Bronchial epithelial cell (primary cell): Measurements from ENCODE around the gene IPCEF1. TPM values are rescaled to one million over a fixed set of nuclear protein-coding genes. Genes with fewer than 3 reads are reported as not detected.

Experiments used
- DNase-seq: peaks from one replicate; pipeline ENCODE4 v3.0.0-alpha.2; 2010; ENCODE audit warnings: low read depth
- FAIRE-seq: peaks from 2 replicates; lab custom pipeline; 2011; peaks lifted over from hg19 to GRCh38; lab: Jason Lieb, UNC
- H3K27me3 ChIP-seq: 2 replicates; pipeline ENCODE4 v1.5.1; 2011; ENCODE audit warnings: low read length; ENCODE audit not compliant: control insufficient read depth, insufficient read depth
- H3K36me3 ChIP-seq: 2 replicates; pipeline ENCODE4 v1.5.1; 2011; ENCODE audit warnings: low read length; ENCODE audit not compliant: control insufficient read depth, insufficient read depth
- H3K4me3 ChIP-seq: 2 replicates; pipeline ENCODE4 v1.5.1; 2011; ENCODE audit warnings: mild to moderate bottlenecking, low read depth, low read length, control low read depth
- CTCF ChIP-seq: IDR thresholded peaks from 2 replicates; pipeline ENCODE4 v1.5.1; 2011; ENCODE audit warnings: mild to moderate bottlenecking, moderate library complexity, low read length, control low read depth, inconsistent platforms; ENCODE audit not compliant: insufficient read depth, severe bottlenecking
- total RNA-seq: library from RNA; depleted of rRNA; stranded (reverse); fragments of >200 nt; gene quantifications from 2 replicates; pipeline ENCODE4 v1.2.1, GENCODE V29; 2014

The IPCEF1 gene
- total RNA-seq, 1 donor from 2014 or later, result under 0.01 TPM

- no peaks in the 10 kb centered on the region for H3K27me3 ChIP-seq
- no peak overlapping the region for H3K4me3 ChIP-seq
- no peaks in the 10 kb centered on the region for H3K36me3 ChIP-seq
- no peak for TF ChIP-seq CTCF
- DNase-seq, result no peak
- no peak for FAIRE-seq
Observed at GRCh38 chr6:154285826-154286225, 70.8 kb downstream of the IPCEF1 start.

GRCh38 chr6:154284313-154284853 lies 72.2 kb downstream of the IPCEF1 start:
- no peaks in the 10 kb centered on the region for H3K27me3 ChIP-seq
- TF ChIP-seq CTCF, result no peak
- DNase-seq, result no peak
- no peak overlapping the region for H3K4me3 ChIP-seq
- H3K36me3 ChIP-seq, result no peaks in the 10 kb centered on the region
- no peak for FAIRE-seq

- Histone ChIP-seq H3K36me3 (no peaks in the 10 kb centered on the region), H3K4me3 (no peak overlapping the region), H3K27me3 (no peaks in the 10 kb centered on the region)
- TF ChIP-seq CTCF, result no peak
- DNase-seq (no peak), FAIRE-seq (no peak)
Observed at GRCh38 chr6:154280521-154280920, 76.1 kb downstream of the IPCEF1 start.

- Histone ChIP-seq H3K27me3 (no peaks in the 10 kb centered on the region), H3K4me3 (no peak overlapping the region), H3K36me3 (no peaks in the 10 kb centered on the region)
- no peak for TF ChIP-seq CTCF
- no peak for DNase-seq
- no peak for FAIRE-seq
Observed at GRCh38 chr6:154277629-154278017, 79.0 kb downstream of the IPCEF1 start.

GRCh38 chr6:154276810-154277628 lies 79.6 kb downstream of the IPCEF1 start:
- TF ChIP-seq CTCF, result peak; percentile 49
- Histone ChIP-seq H3K36me3 (no peaks in the 10 kb centered on the region), H3K4me3 (no peak overlapping the region), H3K27me3 (no peaks in the 10 kb centered on the region)
- FAIRE-seq (peak; percentile 43), DNase-seq (peak; percentile 67)

- TF ChIP-seq CTCF, result no peak
- DNase-seq (no peak), FAIRE-seq (no peak)
- no peak overlapping the region for H3K4me3 ChIP-seq
- H3K27me3 ChIP-seq, result no peaks in the 10 kb centered on the region
- H3K36me3 ChIP-seq, result no peaks in the 10 kb centered on the region
Observed at GRCh38 chr6:154274168-154274567, 82.4 kb downstream of the IPCEF1 start.
